ENCODE measurements around the gene RTN4RL1. TPM values are rescaled to one million over a fixed set of nuclear protein-coding genes. Genes with fewer than 3 reads are reported as not detected.

Gene RTN4RL1
- total RNA-seq, 1 experiment from 2014 or later, result 0.22 TPM

- peak; percentile 94 for DNase-seq
- H2AK5ac ChIP-seq (ENCODE audit: insufficient read length, low read length), result no peak overlapping the region
- H4K91ac ChIP-seq (ENCODE audit: insufficient read length, low read depth, low read length), result no peak overlapping the region
- no peak overlapping the region; a peak in 2 of 7 replicates for H3K27ac Mint-ChIP-seq
- H3K27me3 Mint-ChIP-seq (ENCODE audit: low read depth), result peaks cover 60% of the 10 kb centered on the region
- no peak overlapping the region for H2BK15ac ChIP-seq (ENCODE audit: low read depth, low read length)
- no peak overlapping the region for H2BK20ac ChIP-seq (ENCODE audit: low read depth, low read length, poor library complexity, severe bottlenecking)
- no peak overlapping the region for H2BK120ac ChIP-seq (ENCODE audit: low read depth, low read length, poor library complexity, severe bottlenecking)
- no peak overlapping the region for H3K27ac ChIP-seq (ENCODE audit: insufficient read length, low read depth, low read length)
- no peak for TF ChIP-seq CTCF (conservative IDR thresholded peaks at IDR 0.05)
- H3K4me2 ChIP-seq (ENCODE audit: insufficient read depth, insufficient read length, low read length), result no peak overlapping the region
- no peak overlapping the region for H3K18ac ChIP-seq (ENCODE audit: insufficient read length, low read depth, low read length)
- peaks cover 12 to 25% of the 10 kb centered on the region in 2 experiments for H3K4me1 Mint-ChIP-seq
- H3K9me3 Mint-ChIP-seq, result no peaks in the 10 kb centered on the region; a peak in 1 of 5 replicates
- H3K23ac ChIP-seq (ENCODE audit: insufficient read length, low read depth, low read length), result no peak overlapping the region
- H3K9me3 ChIP-seq (ENCODE audit: control insufficient read depth, low read depth, low read length), result no peaks in the 10 kb centered on the region
- H3K79me2 ChIP-seq (ENCODE audit: insufficient read depth, low read length), result no peaks in the 10 kb centered on the region
- no CpG with 5 or more reads among the region's 14 CpGs for WGBS (ENCODE audit: extremely low coverage, insufficient read length, low lambda C conversion rate)
- no peak overlapping the region for H3K56ac ChIP-seq (ENCODE audit: insufficient read length, low read depth, low read length)
- H3K9ac ChIP-seq (ENCODE audit: extremely low read depth, insufficient read length, low read length), result no peak overlapping the region
- H4K20me1 ChIP-seq (ENCODE audit: control insufficient read depth, insufficient read depth, insufficient read length), result no peaks in the 10 kb centered on the region
- H2AFZ ChIP-seq (ENCODE audit: low read length), result no peak overlapping the region
- H3K27me3 ChIP-seq (ENCODE audit: insufficient read depth, low read length), result no peaks in the 10 kb centered on the region; the same call in 1 of the 2 replicates
- no peak overlapping the region for H3K4ac ChIP-seq (ENCODE audit: low read depth, low read length)
- H3K4me1 ChIP-seq (ENCODE audit: insufficient read depth, low read length), result no peaks in the 10 kb centered on the region
- no peaks in the 10 kb centered on the region for H3K79me1 ChIP-seq (ENCODE audit: insufficient read depth, low read depth, low read length, poor library complexity, severe bottlenecking)
- no peaks in the 10 kb centered on the region for H3K36me3 Mint-ChIP-seq (ENCODE audit: insufficient read depth in 1 of 3, low read depth in 3 of 3)
- no peak overlapping the region for H3K14ac ChIP-seq (ENCODE audit: insufficient read depth, low read length)
- H2BK12ac ChIP-seq (ENCODE audit: insufficient read length, low read depth, low read length), result no peak overlapping the region
- H4K5ac ChIP-seq (ENCODE audit: insufficient read length, low read depth, low read length), result no peak overlapping the region
- no peak overlapping the region for H4K8ac ChIP-seq (replicated peaks; ENCODE audit: insufficient read length, low read depth, low read length)
- no peak overlapping the region for H2BK5ac ChIP-seq (ENCODE audit: insufficient read length, low read length)
- H3K4me3 Mint-ChIP-seq, result 0 out of 5 replicates have a peak overlapping the region, but pooled peaks of 1 of the 2 experiments have one; percentile 12
- no peaks in the 10 kb centered on the region for H3K23me2 ChIP-seq (ENCODE audit: insufficient read length, low read depth, low read length, poor library complexity, severe bottlenecking)
- H3T11ph ChIP-seq (ENCODE audit: low read length), result no peak overlapping the region
Observed at GRCh38 chr17:1961189-1961588, 63.9 kb downstream of the RTN4RL1 start.

All from H9 (cell line).